GM18511 (cell line): ENCODE data around the gene TBC1D30.

Source experiments
- ATAC-seq: cut with Tn5 transposase; IDR thresholded peaks from one replicate; pipeline ENCODE4 v1.9.1; 2021; ENCODE audit warnings: mild to moderate bottlenecking, moderate library complexity; ENCODE audit not compliant: unreplicated experiment

Gene TBC1D30

DNA sequence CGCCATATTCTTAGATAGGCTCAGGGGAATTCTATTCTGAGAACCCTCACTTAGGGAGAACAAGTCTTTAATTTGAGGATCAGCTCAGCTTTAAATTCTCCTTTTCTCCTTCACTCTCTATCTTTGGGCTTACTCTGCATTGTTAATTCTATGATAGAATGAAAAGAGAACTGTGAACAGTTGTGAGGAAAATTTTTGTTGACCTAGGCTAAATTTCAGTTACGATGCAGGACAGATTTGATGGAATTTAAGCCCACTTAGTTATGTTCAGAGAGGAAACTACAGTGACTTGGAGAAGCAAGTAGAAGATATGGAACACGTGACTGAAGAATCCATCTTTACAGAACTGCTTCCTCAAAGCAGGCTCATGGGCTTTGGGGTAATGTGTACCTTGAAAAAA is 82.7 kb downstream of the TBC1D30 start:
- no peak for ATAC-seq

DNA sequence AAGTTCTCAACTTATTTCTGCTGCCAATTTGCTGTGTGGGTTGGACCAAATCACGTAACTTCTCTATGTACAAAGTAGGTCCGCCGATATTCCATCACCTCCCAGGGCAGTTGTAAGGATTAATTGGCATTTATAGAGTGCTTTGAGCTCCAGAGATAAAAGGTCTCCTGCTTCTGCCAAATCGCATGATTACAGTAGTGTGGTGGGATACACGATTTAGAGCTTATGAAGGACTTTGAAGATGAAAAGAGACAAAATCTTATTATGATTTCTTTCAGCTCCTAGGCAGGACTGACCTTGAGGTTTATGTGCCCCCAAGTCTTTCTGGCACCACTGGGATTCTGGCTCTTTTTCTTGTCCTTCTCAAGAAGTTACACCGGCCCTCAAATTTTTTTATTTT is 84.7 kb downstream of the TBC1D30 start:
- ATAC-seq, result no peak

- ATAC-seq, result no peak
These were observed 86.6 kb downstream of the TBC1D30 start for GRCh38 chr12:64911081-64911480.

DNA sequence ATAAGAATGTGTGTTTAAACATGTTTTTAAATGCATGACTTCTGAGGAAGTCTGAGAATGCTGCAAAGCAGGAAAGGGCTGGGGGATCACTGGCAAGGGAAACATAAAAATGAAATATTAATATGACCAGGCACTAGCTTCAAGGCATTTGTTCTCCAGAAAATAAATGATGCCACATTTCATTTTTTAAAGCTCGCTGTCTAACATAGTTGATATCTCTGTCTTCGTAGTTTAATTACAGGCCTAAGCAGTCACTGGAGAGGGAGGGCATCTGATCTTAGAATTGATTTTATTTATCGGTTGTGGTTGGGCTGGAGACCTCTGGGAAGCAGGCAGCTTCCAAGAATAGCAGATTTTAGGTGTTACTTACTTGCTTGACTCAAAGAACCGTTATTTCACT is 87.5 kb downstream of the TBC1D30 start:
- ATAC-seq, result no peak

GRCh38 chr12:64912516-64913255 is 88.2 kb downstream of the TBC1D30 start:
- ATAC-seq, result no peak

DNA sequence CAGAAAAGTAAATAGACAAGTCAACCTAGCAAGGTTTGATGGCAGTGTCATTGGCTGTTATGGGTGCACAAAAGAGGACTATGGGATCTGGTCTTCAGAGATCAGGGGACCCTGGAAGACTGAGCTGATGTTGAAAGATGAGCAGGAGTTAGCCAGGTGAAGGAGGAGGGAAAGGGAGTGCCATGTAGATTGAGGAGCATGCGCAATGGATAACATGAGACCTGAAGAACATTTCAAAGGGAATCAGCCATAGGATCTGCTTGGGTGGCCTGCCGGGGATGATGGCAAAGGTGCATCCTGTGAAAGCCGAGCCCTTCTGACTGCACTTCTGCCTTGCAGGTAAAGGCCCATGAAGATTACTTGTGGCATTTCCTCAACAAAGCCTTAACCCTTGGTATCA is 90.8 kb downstream of the TBC1D30 start:
- no peak for ATAC-seq

GRCh38 chr12:64916411-64917261 is 92.2 kb downstream of the TBC1D30 start:
- ATAC-seq, result no peak

GRCh38 chr12:64918344-64918743 is 93.9 kb downstream of the TBC1D30 start:
- no peak for ATAC-seq

GRCh38 chr12:64918801-64919200 is 94.4 kb downstream of the TBC1D30 start:
- ATAC-seq, result no peak

DNA sequence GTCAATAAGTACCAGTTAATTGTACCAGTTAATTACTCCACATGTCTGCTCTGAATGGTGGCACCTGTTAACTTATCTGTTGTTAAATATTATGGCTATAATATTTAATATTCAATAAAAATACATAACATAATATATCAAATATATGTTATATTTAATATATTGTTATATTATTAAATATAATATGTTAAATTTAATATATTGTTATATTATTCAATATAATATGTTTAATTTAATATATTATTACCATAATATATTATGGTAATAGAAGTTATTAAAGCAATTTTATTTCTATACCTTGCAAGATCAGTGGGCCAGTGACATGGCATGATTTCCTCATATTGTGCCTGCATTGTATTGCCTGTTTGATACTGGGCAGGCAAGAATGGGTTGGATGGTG is 98.4 kb downstream of the TBC1D30 start:
- no peak for ATAC-seq

GRCh38 chr12:64923536-64923935 is 99.1 kb downstream of the TBC1D30 start:
- ATAC-seq, result no peak
